ENCODE data around the gene HMGA1. TPM values are rescaled to one million over a fixed set of nuclear protein-coding genes. Genes with fewer than 3 reads are reported as not detected.

The HMGA1 gene
- 2,446 to 2,677 TPM (median 2,610 TPM) in 3 replicates for total RNA-seq (2021)
- percentile 99 among the genes with signal in this experiment for Bru-seq, nascent RNA
- long read RNA-seq, experiment 1, transcript HMGA1-205 (5 exons, 2,159 nt), result minor isoform, 516 of 10,584 reads
- long read RNA-seq, experiment 1, transcript HMGA1-202 (5 exons, 1,773 nt), result minor isoform, 197 of 10,584 reads
- long read RNA-seq, experiment 1, transcript HMGA1-204 (6 exons, 1,887 nt), result minor isoform, 2,018 of 10,584 reads
- long read RNA-seq, experiment 1, transcript HMGA1-201 (6 exons, 1,920 nt), result major isoform, 6,240 of 10,584 reads
- long read RNA-seq, experiment 1, partial matches to known transcripts, result 284 of 10,584 reads
- long read RNA-seq, experiment 1, other reads (novel, unspliced or antisense), result 1,180 of 10,584 reads
- long read RNA-seq, experiment 2, transcript HMGA1-201 (6 exons, 1,920 nt), result major isoform, 1,719 of 4,883 reads
- long read RNA-seq, experiment 2, transcript HMGA1-206 (5 exons, 716 nt), result minor isoform, 111 of 4,883 reads
- long read RNA-seq, experiment 2, transcript HMGA1-204 (6 exons, 1,887 nt), result minor isoform, 547 of 4,883 reads
- long read RNA-seq, experiment 2, transcript HMGA1-205 (5 exons, 2,159 nt), result minor isoform, 336 of 4,883 reads
- long read RNA-seq, experiment 2, partial matches to known transcripts, result 470 of 4,883 reads
- long read RNA-seq, experiment 2, other reads (novel, unspliced or antisense), result 1,663 of 4,883 reads
- long read RNA-seq, experiment 3, transcript HMGA1-202 (5 exons, 1,773 nt), result major isoform, 268 of 1,056 reads
- long read RNA-seq, experiment 3, partial matches to known transcripts, result 114 of 1,056 reads
- long read RNA-seq, experiment 3, other reads (novel, unspliced or antisense), result 673 of 1,056 reads

GRCh38 chr6:34236443-34237315, at the start of gene HMGA1:
Gene HMGA1 (plus strand): TSS chr6:34236873. CDS start chr6:34240781, 3,908 bp downstream.
- H3K4me1 Mint-ChIP-seq, result peaks cover 55% of the 10 kb centered on the region
- TF ChIP-seq AR (CRISPR knock-in tag; IDR thresholded peaks at IDR 0.05), result no peak
- peak; percentile 67; the same call in 1 of the 2 replicates for TF ChIP-seq ZNF671 (CRISPR knock-in tag; IDR thresholded peaks at IDR 0.05)
- peak; percentile 84; the same call in 1 of the 2 replicates for TF ChIP-seq ESRRA (CRISPR knock-in tag; IDR thresholded peaks at IDR 0.05; ENCODE audit: borderline replicate concordance)
- TF ChIP-seq ATF6 (CRISPR knock-in tag; IDR thresholded peaks at IDR 0.05), result no peak
- 0 out of 2 replicates have a peak, but pooled peaks have one; percentile 49 for TF ChIP-seq ATF2 (CRISPR knock-in tag; IDR thresholded peaks at IDR 0.05; ENCODE audit: borderline replicate concordance, low read depth)
- TF ChIP-seq CREM (CRISPR knock-in tag; IDR thresholded peaks at IDR 0.05), result peak; percentile 60; the same call in 1 of the 2 replicates
- TF ChIP-seq E2F1 (CRISPR knock-in tag; IDR thresholded peaks at IDR 0.05), result peak; percentile 68; the same call in 1 of the 2 replicates
- no peak for TF ChIP-seq CREB1 (CRISPR knock-in tag; IDR thresholded peaks at IDR 0.05)
- no peak for TF ChIP-seq SMAD3 (CRISPR knock-in tag; IDR thresholded peaks at IDR 0.05; ENCODE audit: borderline replicate concordance)
- no peak; the same call in 1 of the 2 replicates for TF ChIP-seq ZBTB43 (CRISPR knock-in tag; IDR thresholded peaks at IDR 0.05)
- TF ChIP-seq CDX4 (CRISPR knock-in tag; IDR thresholded peaks at IDR 0.05; ENCODE audit: borderline replicate concordance), result no peak
- TF ChIP-seq MAX (CRISPR knock-in tag; IDR thresholded peaks at IDR 0.05), result peak; percentile 43; the same call in 1 of the 2 replicates
- TF ChIP-seq STAT6 (CRISPR knock-in tag; conservative IDR thresholded peaks at IDR 0.05; ENCODE audit: low read depth), result no peak
- TF ChIP-seq KAT7 (CRISPR knock-in tag; IDR thresholded peaks at IDR 0.05; ENCODE audit: borderline replicate concordance), result no peak
- TF ChIP-seq GABPB1 (CRISPR knock-in tag; IDR thresholded peaks at IDR 0.05), result no peak
- no peak; the same call in 1 of the 2 replicates for TF ChIP-seq TP53 (CRISPR knock-in tag; IDR thresholded peaks at IDR 0.05)

More at GRCh38 chr6:34236443-34237315, at the start of gene HMGA1:
- DNase-seq (ENCODE audit: low spot score), result peak; percentile 88
- CTCF ChIA-PET, result interaction anchor here (1.0 to 1.7 kb wide), 6 partner anchors 10 to 73 kb away, joined by 3 to 10 read pairs (median 6); partner anchors contain the start of gene SMIM29
- Mint-ChIP-seq H3K9me3 (no peaks in the 10 kb centered on the region), H3K27me3 (ENCODE audit: low read depth) (no peaks in the 10 kb centered on the region), H3K27ac (peak within 1 kb of the TSS; percentile 100), H3K36me3 (peaks cover 33% of the 10 kb centered on the region), H3K4me3 (peak within 1 kb of the TSS; percentile 93)
- ATAC-seq, result peak; percentile 34
- POLR2A ChIA-PET, result interaction anchor here (0.5 to 2.2 kb wide), 13 partner anchors 10 to 1265 kb away, joined by 3 to 41 read pairs (median 6); partner anchors contain the start of gene SMIM29

Data from WTC11 (cell line).